B cell (primary cell): Measurements from ENCODE around the gene RNF220. TPM values are rescaled to one million over a fixed set of nuclear protein-coding genes. Genes with fewer than 3 reads are reported as not detected.

Source experiments
- ATAC-seq: fragments of 200-7000 bp; cut with Tn5 transposase; one replicate; pipeline ENCODE4 v1.10.0; 2021; ENCODE audit warnings: low read depth, mild to moderate bottlenecking, moderate number of reproducible peaks, moderate library complexity
- CTCF ChIA-PET: fragments of 350-600 bp; sonication (Branson Sonifier 250); formaldehyde crosslinking; loops from one replicate; lab custom pipeline; 2021; ENCODE audit warnings: antibody characterized with exemption, inconsistent platforms; lab: Charles Lee
- POLR2A ChIA-PET: fragments of 350-600 bp; sonication (Branson Sonifier 250); formaldehyde crosslinking; loops from one replicate; lab custom pipeline; 2021; ENCODE audit warnings: antibody characterized with exemption; lab: Charles Lee
- DNase-seq: peaks from one replicate; pipeline ENCODE4 v3.0.0; 2013
- H2AFZ ChIP-seq: 2 replicates; pipeline ENCODE4 v1.6.1; 2012; ENCODE audit warnings: mild to moderate bottlenecking, low read depth, low read length; ENCODE audit not compliant: insufficient read depth, poor library complexity, severe bottlenecking
- H3K27ac ChIP-seq, 2 donors: 1 replicate in 1 of 2; 2 replicates in 1 of 2; pipeline ENCODE4 v1.5.1; 2012 to 2013; ENCODE audit warnings: low read length in 2 of 2, mild to moderate bottlenecking in 2 of 2, moderate library complexity in 1 of 2
- H3K27me3 ChIP-seq, 4 experiments: fragments of 200-600 bp in 1 of 4; sonication (generic) in 1 of 4; replicated peaks in 1 of 4; 1 replicate in 2 of 4; 2 replicates in 2 of 4; pipeline versions ENCODE4 v1.6.1 to v1.7.0; 2013 to 2016; ENCODE audit warnings: low read length in 3 of 4, mild to moderate bottlenecking in 2 of 4, mixed read lengths in 1 of 4, moderate library complexity in 1 of 4; ENCODE audit not compliant: insufficient read depth in 4 of 4, control insufficient read depth in 3 of 4; ENCODE audit errors: control extremely low read depth in 1 of 4
- H3K36me3 ChIP-seq, 2 experiments: replicated peaks in 1 of 2; 1 replicate in 1 of 2; 2 replicates in 1 of 2; pipeline versions ENCODE4 v1.6.1 to v1.7.1; 2013; ENCODE audit warnings: low read length in 1 of 2; ENCODE audit not compliant: insufficient read depth in 2 of 2, control insufficient read depth in 1 of 2; ENCODE audit errors: control extremely low read depth in 1 of 2, extremely low read depth in 1 of 2
- H3K4me1 ChIP-seq, 2 donors: fragments of 200-600 bp in 1 of 2; sonication (generic) in 1 of 2; 1 replicate in 1 of 2; 2 replicates in 1 of 2; pipeline versions ENCODE4 v1.5.1 to v1.6.1; 2013 to 2017; ENCODE audit warnings: low read length in 2 of 2; ENCODE audit not compliant: control insufficient read depth in 2 of 2, insufficient read depth in 2 of 2
- H3K4me2 ChIP-seq: replicated peaks from 2 replicates; pipeline ENCODE3; 2012; ENCODE audit warnings: mild to moderate bottlenecking, low read depth, low read length; ENCODE audit not compliant: poor library complexity, severe bottlenecking
- H3K4me3 ChIP-seq, 5 experiments: fragments of 200-600 bp in 1 of 5; sonication (generic) in 1 of 5; 1 replicate in 3 of 5; 2 replicates in 2 of 5; pipeline versions ENCODE4 v1.5.1 to v1.7.0; 2011 to 2016; ENCODE audit warnings: low read length in 4 of 5, mild to moderate bottlenecking in 4 of 5, low read depth in 2 of 5, control low read depth in 1 of 5, moderate library complexity in 1 of 5; ENCODE audit not compliant: insufficient read depth in 1 of 5; ENCODE audit errors: control extremely low read depth in 1 of 5, extremely low read depth in 1 of 5
- H3K79me2 ChIP-seq: fragments of 200-600 bp; sonication (generic); one replicate; pipeline ENCODE4 v1.6.0; 2016; ENCODE audit warnings: low read length; ENCODE audit not compliant: control insufficient read depth, insufficient read depth
- H3K9ac ChIP-seq: fragments of 200-600 bp; sonication (generic); 2 replicates; pipeline ENCODE4 v1.6.1; 2017; ENCODE audit warnings: mild to moderate bottlenecking, low read length, moderate library complexity
- H3K9me3 ChIP-seq, 3 donors: one replicate each; pipeline versions ENCODE4 v1.6.1 to v1.7.1; 2013; ENCODE audit warnings: low read length in 2 of 3; ENCODE audit not compliant: control insufficient read depth in 2 of 3, insufficient read depth in 1 of 3; ENCODE audit errors: control extremely low read depth in 1 of 3
- H4K20me1 ChIP-seq: 2 replicates; pipeline ENCODE4 v1.6.0; 2012; ENCODE audit warnings: mild to moderate bottlenecking, low read length; ENCODE audit not compliant: insufficient read depth, control insufficient read depth, poor library complexity, severe bottlenecking
- H3K27ac Mint-ChIP-seq: one replicate; pipeline ENCODE4 v1.8.0; 2021; ENCODE audit warnings: mixed read lengths
- H3K27me3 Mint-ChIP-seq: one replicate; pipeline ENCODE4 v1.8.0; 2021; ENCODE audit warnings: mixed read lengths
- H3K4me1 Mint-ChIP-seq: one replicate; pipeline ENCODE4 v1.8.0; 2021; ENCODE audit warnings: mixed read lengths
- H3K4me3 Mint-ChIP-seq: one replicate; pipeline ENCODE4 v1.8.0; 2021; ENCODE audit warnings: mixed read lengths
- H3K9me3 Mint-ChIP-seq: one replicate; pipeline ENCODE4 v1.8.0; 2022; ENCODE audit warnings: mixed read lengths; ENCODE audit not compliant: insufficient read depth
- CTCF ChIP-seq: fragments of 200-600 bp; IDR thresholded peaks from one replicate; pipeline ENCODE4 v1.8.0; 2022; ENCODE audit warnings: antibody characterized with exemption, mild to moderate bottlenecking
- EZH2 ChIP-seq: IDR thresholded peaks from 2 replicates; pipeline ENCODE4 v1.6.1; 2012; ENCODE audit warnings: borderline replicate concordance, low read depth, mild to moderate bottlenecking, moderate library complexity, low read length; ENCODE audit not compliant: insufficient read depth, poor library complexity, severe bottlenecking
- WGBS: methylation state at CpG from one replicate; pipeline ENCODE4 v1.1.5; 2013; ENCODE audit warnings: missing lambda C conversion rate; ENCODE audit not compliant: insufficient coverage; 5-methylcytosine and 5-hydroxymethylcytosine counted together
- intact Hi-C: fragments of 100-400 bp; cut with micrococcal nuclease; formaldehyde crosslinking; loops from one replicate; pipeline ENCODE4 v1.10.0; 2022
- polyA plus RNA-seq: library from polyadenylated mRNA; depleted of rRNA; stranded (reverse); fragments of >200 nt; gene quantifications from 2 replicates; pipeline ENCODE4 v1.2.3, GENCODE V29; 2012
- total RNA-seq, 2 donors: library from RNA; stranded (reverse); fragments of 120-200 nt in 1 of 2; gene quantifications; 1 replicate in 1 of 2; 2 replicates in 1 of 2; pipeline versions ENCODE4 v1.2.3 to v1.2.4, GENCODE V29; 2013 to 2022

Gene RNF220
- total and polyA plus RNA-seq, 2 donors (not counting 1 experiment from before 2014, with no cell fraction given), result 115 to 141 TPM

- no peaks in the 10 kb centered on the region for H3K4me1 ChIP-seq
- ATAC-seq (no peak), DNase-seq (no peak)
- no peaks in the 10 kb centered on the region for H3K79me2 ChIP-seq
- no peaks in the 10 kb centered on the region for H3K27me3 ChIP-seq
- ChIA-PET POLR2A (interaction anchor here (0.6 kb wide), 1 partner anchor 78 kb away, joined by 3 read pairs; no protein-coding TSS in a partner anchor), CTCF (no interaction called here)
- intact Hi-C loops, result no loop called here
- no peak overlapping the region for H3K27ac ChIP-seq
- Mint-ChIP-seq H3K4me1 (no peaks in the 10 kb centered on the region), H3K27me3 (peaks cover 30% of the 10 kb centered on the region), H3K4me3 (no peak overlapping the region), H3K9me3 (no peaks in the 10 kb centered on the region), H3K27ac (no peak overlapping the region)
- no peak overlapping the region for H2AFZ ChIP-seq
- no peak overlapping the region for H3K9ac ChIP-seq
- TF ChIP-seq CTCF, result no peak
- TF ChIP-seq EZH2, result no peak
- WGBS, result 80% methylated on average over 1 of the region's 6 CpGs
- no peaks in the 10 kb centered on the region for H3K9me3 ChIP-seq
- no peaks in the 10 kb centered on the region for H3K36me3 ChIP-seq
- H4K20me1 ChIP-seq, result no peaks in the 10 kb centered on the region
- H3K4me3 ChIP-seq, result no peak overlapping the region
- H3K4me2 ChIP-seq, result no peak overlapping the region
Measured at GRCh38 chr1:44539991-44540730, 135.1 kb downstream of the RNF220 start.

DNA sequence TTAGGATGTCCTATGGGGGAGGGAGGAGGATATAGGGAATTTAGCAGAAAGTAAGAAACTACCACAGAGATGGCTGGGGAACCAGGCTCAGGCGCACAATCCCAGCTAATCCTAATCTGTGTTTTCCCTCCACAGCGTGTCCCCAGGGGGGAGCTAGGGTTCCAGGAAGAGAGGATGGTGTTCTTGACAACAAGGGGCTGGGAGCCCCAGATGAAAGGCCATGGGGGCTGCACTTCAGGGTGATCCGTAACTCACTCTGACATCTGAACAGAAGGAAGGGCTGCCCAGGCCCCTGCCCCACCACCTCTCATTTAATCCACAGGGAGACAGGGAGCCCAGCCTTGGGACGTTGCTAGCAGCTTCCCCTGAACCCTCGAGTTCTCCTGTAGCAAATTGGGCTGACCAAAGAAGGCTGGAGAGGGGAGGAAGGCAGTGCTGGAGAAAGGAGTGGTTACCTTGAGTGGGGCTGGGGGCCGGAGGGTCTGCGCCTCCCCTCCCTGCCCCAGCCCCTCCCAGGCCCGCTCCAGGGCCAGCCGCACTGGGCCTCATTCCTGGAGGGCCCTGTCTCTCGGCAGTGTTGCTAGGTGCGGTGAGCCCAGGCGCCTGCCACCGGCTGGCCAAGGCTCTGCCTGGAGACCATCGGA, 137.5 kb downstream of the RNF220 start:
- H2AFZ ChIP-seq, result no peak overlapping the region
- no peak for DNase-seq
- intact Hi-C loops, result no loop called here
- no peaks in the 10 kb centered on the region for H3K4me1 Mint-ChIP-seq
- WGBS, result 71% methylated on average over 8 of the region's 14 CpGs
- H3K27me3 Mint-ChIP-seq, result peaks cover 38% of the 10 kb centered on the region
- no peaks in the 10 kb centered on the region for H3K9me3 Mint-ChIP-seq
- no peak overlapping the region for H3K27ac Mint-ChIP-seq
- no peak for ATAC-seq
- H3K79me2 ChIP-seq, result no peaks in the 10 kb centered on the region
- no peaks in the 10 kb centered on the region for H3K9me3 ChIP-seq
- no peak overlapping the region for H3K9ac ChIP-seq
- H3K4me3 ChIP-seq, result no peak overlapping the region
- CTCF ChIA-PET, result interaction anchor here (1.9 kb wide), 1 partner anchor 52 kb away, joined by 4 read pairs; no protein-coding TSS in a partner anchor
- no peak overlapping the region for H3K27ac ChIP-seq
- H4K20me1 ChIP-seq, result no peaks in the 10 kb centered on the region
- no peaks in the 10 kb centered on the region for H3K27me3 ChIP-seq
- H3K4me2 ChIP-seq, result no peak overlapping the region
- POLR2A ChIA-PET, result no interaction called here
- no peaks in the 10 kb centered on the region for H3K36me3 ChIP-seq
- no peaks in the 10 kb centered on the region for H3K4me1 ChIP-seq
- no peak overlapping the region for H3K4me3 Mint-ChIP-seq
- TF ChIP-seq EZH2, result no peak
- TF ChIP-seq CTCF, result no peak
